OCI-LY1 (cell line): ENCODE data around the gene PTPRD.

Experiments
- H2AFZ ChIP-seq: fragments of 200-600 bp; sonication (generic), shearing (Covaris generic); 2 replicates; pipeline ENCODE4 v1.6.0; 2014; ENCODE audit warnings: antibody characterized with exemption, mild to moderate bottlenecking, low read length
- H3F3A ChIP-seq: fragments of 200-600 bp; sonication (generic), shearing (Covaris generic); 2 replicates; pipeline ENCODE4 v1.6.0; 2014; ENCODE audit warnings: mild to moderate bottlenecking, antibody characterized with exemption, low read length, moderate library complexity; ENCODE audit not compliant: insufficient read depth
- H3K27ac ChIP-seq: fragments of 200-600 bp; sonication (generic); 2 replicates; pipeline ENCODE4 v1.5.1; 2014; ENCODE audit warnings: low read length, mixed run types, mild to moderate bottlenecking, low read depth; ENCODE audit not compliant: poor library complexity, severe bottlenecking
- H3K27me3 ChIP-seq: fragments of 200-600 bp; sonication (generic); 2 replicates; pipeline ENCODE4 v1.6.0; 2014; ENCODE audit warnings: antibody characterized with exemption, mild to moderate bottlenecking, low read length, moderate library complexity; ENCODE audit not compliant: insufficient read depth
- H3K36me3 ChIP-seq: fragments of 200-600 bp; sonication (generic); 2 replicates; pipeline ENCODE4 v1.6.1; 2014; ENCODE audit warnings: mild to moderate bottlenecking, antibody characterized with exemption, low read length, moderate library complexity, mixed read lengths; ENCODE audit not compliant: insufficient read depth
- H3K4me1 ChIP-seq: fragments of 200-600 bp; sonication (generic); 2 replicates; pipeline ENCODE4 v1.5.1; 2014; ENCODE audit warnings: mild to moderate bottlenecking, low read length, moderate library complexity; ENCODE audit not compliant: insufficient read depth, severe bottlenecking
- H3K4me2 ChIP-seq: fragments of 200-600 bp; sonication (generic), shearing (Covaris generic); 2 replicates; pipeline ENCODE4 v1.6.1; 2014; ENCODE audit warnings: low read length
- H3K4me3 ChIP-seq: fragments of 200-600 bp; sonication (generic); 2 replicates; pipeline ENCODE4 v1.5.1; 2014; ENCODE audit warnings: low read length, low read depth, mild to moderate bottlenecking, mixed read lengths; ENCODE audit not compliant: poor library complexity, severe bottlenecking
- H3K79me2 ChIP-seq: fragments of 200-600 bp; shearing (Covaris generic); 2 replicates; pipeline ENCODE4 v1.6.1; 2016; ENCODE audit warnings: mixed run types, low read length, mixed read lengths; ENCODE audit not compliant: insufficient read depth
- H3K9ac ChIP-seq: fragments of 200-600 bp; sonication (generic), shearing (Covaris generic); 2 replicates; pipeline ENCODE4 v1.6.1; 2014; ENCODE audit warnings: mild to moderate bottlenecking, low read length, mixed read lengths
- H3K9me2 ChIP-seq: fragments of 200-600 bp; sonication (generic), shearing (Covaris generic); 2 replicates; pipeline ENCODE4 v1.6.1; 2014; ENCODE audit warnings: low read depth, mild to moderate bottlenecking, low read length, mixed read lengths
- H3K9me3 ChIP-seq: fragments of 200-600 bp; shearing (Covaris generic); 2 replicates; pipeline ENCODE4 v1.6.1; 2014; ENCODE audit warnings: low read length, mixed read lengths
- H4K20me1 ChIP-seq: fragments of 200-600 bp; sonication (generic), shearing (Covaris generic); 2 replicates; pipeline ENCODE4 v1.6.0; 2016; ENCODE audit warnings: mild to moderate bottlenecking, low read length; ENCODE audit not compliant: insufficient read depth
- EZH2 ChIP-seq: fragments of 200-600 bp; sonication (generic), shearing (Covaris generic); IDR thresholded peaks from 2 replicates; pipeline ENCODE4 v1.8.0; 2017; ENCODE audit warnings: borderline replicate concordance, mixed run types, mild to moderate bottlenecking, antibody characterized with exemption, low read length, moderate library complexity, mixed read lengths
- TF ChIP-seq, protein P1 (sequence below): fragments of 200-600 bp; sonication (generic), shearing (Covaris generic); IDR thresholded peaks from 2 replicates; pipeline ENCODE4 v1.5.1; 2017; ENCODE audit warnings: mild to moderate bottlenecking, antibody characterized with exemption, low read length, moderate library complexity, mixed read lengths

PTPRD gene

DNA sequence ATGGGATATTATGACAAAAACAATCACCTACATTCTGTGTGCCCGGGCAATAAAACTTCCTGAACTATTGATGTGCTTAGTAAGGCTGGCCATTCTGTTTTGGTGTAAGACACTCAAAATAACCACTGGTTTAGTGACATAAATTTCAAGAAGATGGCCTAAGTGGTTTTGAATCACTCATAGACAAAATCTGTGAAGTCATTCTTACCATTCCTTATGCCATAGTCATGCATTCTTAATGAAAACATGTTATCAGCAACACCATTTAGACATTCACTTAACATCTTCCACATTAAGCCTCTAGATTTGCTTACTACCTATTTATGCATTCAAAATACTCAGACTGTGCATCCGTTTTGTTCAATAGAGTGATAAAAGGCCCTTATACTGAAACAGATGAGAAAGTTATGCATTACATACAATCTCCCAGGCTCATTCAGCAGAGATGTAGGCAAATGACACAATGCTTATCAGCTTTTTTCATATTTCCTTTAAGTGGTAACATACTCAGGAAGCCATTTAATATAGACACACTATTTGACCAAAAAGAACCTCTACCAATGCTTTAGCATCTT is 1964.4 kb downstream of the PTPRD start:
- no peak overlapping the region for H3K4me3 ChIP-seq
- H3K4me2 ChIP-seq: no peak overlapping the region
- H3K79me2 ChIP-seq: no peaks in the 10 kb centered on the region
- H3K4me1 ChIP-seq: no peaks in the 10 kb centered on the region
- TF ChIP-seq EZH2: no peak
- TF ChIP-seq, protein P1, sequence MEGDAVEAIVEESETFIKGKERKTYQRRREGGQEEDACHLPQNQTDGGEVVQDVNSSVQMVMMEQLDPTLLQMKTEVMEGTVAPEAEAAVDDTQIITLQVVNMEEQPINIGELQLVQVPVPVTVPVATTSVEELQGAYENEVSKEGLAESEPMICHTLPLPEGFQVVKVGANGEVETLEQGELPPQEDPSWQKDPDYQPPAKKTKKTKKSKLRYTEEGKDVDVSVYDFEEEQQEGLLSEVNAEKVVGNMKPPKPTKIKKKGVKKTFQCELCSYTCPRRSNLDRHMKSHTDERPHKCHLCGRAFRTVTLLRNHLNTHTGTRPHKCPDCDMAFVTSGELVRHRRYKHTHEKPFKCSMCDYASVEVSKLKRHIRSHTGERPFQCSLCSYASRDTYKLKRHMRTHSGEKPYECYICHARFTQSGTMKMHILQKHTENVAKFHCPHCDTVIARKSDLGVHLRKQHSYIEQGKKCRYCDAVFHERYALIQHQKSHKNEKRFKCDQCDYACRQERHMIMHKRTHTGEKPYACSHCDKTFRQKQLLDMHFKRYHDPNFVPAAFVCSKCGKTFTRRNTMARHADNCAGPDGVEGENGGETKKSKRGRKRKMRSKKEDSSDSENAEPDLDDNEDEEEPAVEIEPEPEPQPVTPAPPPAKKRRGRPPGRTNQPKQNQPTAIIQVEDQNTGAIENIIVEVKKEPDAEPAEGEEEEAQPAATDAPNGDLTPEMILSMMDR: no peak
- no peaks in the 10 kb centered on the region for H4K20me1 ChIP-seq
- H3F3A ChIP-seq: no peaks in the 10 kb centered on the region
- H3K36me3 ChIP-seq: no peaks in the 10 kb centered on the region
- H3K9me2 ChIP-seq: no peaks in the 10 kb centered on the region
- H3K9ac ChIP-seq: no peak overlapping the region
- no peaks in the 10 kb centered on the region for H3K9me3 ChIP-seq
- H3K27me3 ChIP-seq: no peaks in the 10 kb centered on the region
- H3K27ac ChIP-seq: no peak overlapping the region
- no peak overlapping the region for H2AFZ ChIP-seq

DNA sequence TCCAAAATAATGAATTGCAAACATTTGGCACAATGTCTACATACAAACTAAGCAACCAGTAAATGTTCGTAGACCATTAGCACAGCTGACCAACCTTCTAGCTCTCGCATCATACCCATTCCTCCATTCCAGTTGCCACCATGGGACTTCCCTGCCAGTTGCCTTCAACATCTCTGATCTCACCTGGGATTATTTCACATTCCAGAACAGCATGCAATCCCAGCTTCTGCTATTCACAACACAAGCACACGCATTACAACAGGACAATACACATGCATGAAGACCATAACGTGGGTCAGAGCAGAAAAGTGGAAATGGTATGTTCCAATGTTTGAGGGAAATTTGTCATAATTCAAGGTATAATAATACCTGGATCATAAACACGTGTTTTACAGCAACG is 1965.0 kb downstream of the PTPRD start:
- no peaks in the 10 kb centered on the region for H3K79me2 ChIP-seq
- H3K4me2 ChIP-seq: no peak overlapping the region
- H3K9me3 ChIP-seq: no peaks in the 10 kb centered on the region
- no peak overlapping the region for H2AFZ ChIP-seq
- no peaks in the 10 kb centered on the region for H4K20me1 ChIP-seq
- H3K27me3 ChIP-seq: no peaks in the 10 kb centered on the region
- H3K27ac ChIP-seq: no peak overlapping the region
- H3K4me3 ChIP-seq: no peak overlapping the region
- no peaks in the 10 kb centered on the region for H3K9me2 ChIP-seq
- TF ChIP-seq, protein P1: no peak
- TF ChIP-seq EZH2: no peak
- H3K4me1 ChIP-seq: no peaks in the 10 kb centered on the region
- no peaks in the 10 kb centered on the region for H3F3A ChIP-seq
- no peak overlapping the region for H3K9ac ChIP-seq
- H3K36me3 ChIP-seq: no peaks in the 10 kb centered on the region

DNA sequence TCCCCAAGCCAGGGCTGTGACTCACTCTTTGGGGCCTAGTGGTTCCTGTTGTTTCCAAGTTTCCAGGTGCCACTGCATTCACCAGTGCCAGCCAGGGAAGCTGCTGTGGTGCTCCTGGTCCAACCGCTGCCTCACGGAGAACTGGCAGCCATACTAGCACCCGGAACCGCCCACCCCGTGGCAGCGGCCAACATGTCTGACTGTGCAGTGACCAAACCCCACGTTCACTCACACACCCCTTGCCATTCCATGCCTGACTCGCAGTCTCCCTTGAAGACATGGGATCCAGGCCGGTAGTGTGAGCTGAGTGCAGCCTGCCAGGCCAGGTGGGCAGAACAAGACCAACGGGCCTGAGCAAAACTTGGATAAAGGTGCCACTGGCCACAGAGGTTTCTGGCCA is 1968.2 kb downstream of the PTPRD start:
- Histone ChIP-seq H3K4me2 (no peak overlapping the region), H3K79me2 (no peaks in the 10 kb centered on the region), H3K4me3 (no peak overlapping the region), H3K9me3 (no peaks in the 10 kb centered on the region), H3K9me2 (no peaks in the 10 kb centered on the region), H2AFZ (no peak overlapping the region), H3F3A (no peaks in the 10 kb centered on the region), H3K9ac (no peak overlapping the region), H3K4me1 (no peaks in the 10 kb centered on the region), H4K20me1 (no peaks in the 10 kb centered on the region), H3K36me3 (no peaks in the 10 kb centered on the region), H3K27me3 (no peaks in the 10 kb centered on the region), H3K27ac (no peak overlapping the region)
- TF ChIP-seq, protein P1: no peak
- TF ChIP-seq EZH2: no peak
